ENCODE results near the gene ASPDH. TPM values are rescaled to one million over a fixed set of nuclear protein-coding genes. Genes with fewer than 3 reads are reported as not detected.

ASPDH gene
- not detected in 2 replicates for total RNA-seq (2012; rRNA removed)
- not detected in 2 replicates for polyA plus RNA-seq (2012; rRNA removed)
- polyA plus RNA-seq (2012; cell fraction: cytosol; rRNA removed), result not detected in 2 replicates
- polyA plus RNA-seq (2012; cell fraction: nucleus; rRNA removed; ENCODE audit: low replicate concordance), result not detected in 2 replicates
- not detected for Bru-seq, nascent RNA
- BruChase-seq, experiment 1, labeled RNA remaining after a 6-hour chase, result not detected
- not detected for BruChase-seq, experiment 2, labeled RNA remaining after a 2-hour chase
- long read RNA-seq, result 0 reads

DNA sequence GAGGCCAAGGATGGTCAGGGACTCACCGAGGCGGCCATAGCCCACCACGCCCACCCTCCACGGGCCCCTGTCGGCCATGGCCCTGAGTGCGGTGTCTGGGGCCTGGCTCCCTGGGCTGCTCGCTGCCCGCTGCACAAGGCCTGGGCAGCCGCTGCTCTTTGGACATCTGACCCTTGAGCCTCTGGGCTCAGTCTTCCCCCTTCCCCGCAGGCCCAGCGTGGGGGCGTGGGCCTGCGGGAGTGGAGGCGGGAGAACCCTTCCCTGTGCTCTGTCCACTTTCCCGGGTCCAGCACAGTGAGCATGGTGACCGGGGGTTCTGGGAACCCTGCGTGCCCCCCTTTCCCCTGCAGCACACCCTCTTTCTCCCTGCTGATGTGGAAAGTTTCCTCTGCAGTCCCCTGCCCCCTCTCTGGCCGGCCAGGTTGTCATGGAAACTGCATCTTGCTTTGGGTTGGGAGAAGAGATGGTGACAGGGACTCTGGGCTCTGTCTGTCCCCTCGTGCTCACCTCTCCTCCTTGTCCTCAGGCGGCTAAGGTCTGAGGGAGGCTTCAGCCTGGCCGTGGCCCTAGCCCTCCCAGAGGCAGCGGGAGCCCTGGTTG lies at the start of gene ASPDH:
Gene ASPDH, minus strand, starts transcription at position 168 of the 600 bp plus-strand sequence. Its CDS starts 90 bp downstream, at position 78.
- no peak within 1 kb of the TSS for H3K56ac ChIP-seq (ENCODE audit: extremely low read depth, insufficient read depth, low read length)
- no TSS peak for BruUV-seq (replicated peaks)
- H3K4me1 ChIP-seq (ENCODE audit: control insufficient read depth, insufficient read depth, low read length), result peaks cover 3% of the 10 kb centered on the region
- no peak within 1 kb of the TSS for H4K8ac ChIP-seq (ENCODE audit: low read depth in 2 of 2, low read length in 2 of 2)
- no peaks in the 10 kb centered on the region; the same call in 1 of the 2 replicates for H3K9me1 ChIP-seq (ENCODE audit: insufficient read depth, low read length)
- H3K27me3 ChIP-seq (ENCODE audit: control insufficient read depth, insufficient read depth, low read length), result no peaks in the 10 kb centered on the region
- dilution Hi-C loops (cut with HindIII; ENCODE audit: low sequenced_read_pairs, unreplicated experiment), result no loop called here
- no peak within 1 kb of the TSS for H3K9ac ChIP-seq (ENCODE audit: low read depth, low read length)
- no peaks in the 10 kb centered on the region for H3K36me3 ChIP-seq (ENCODE audit: control insufficient read depth, insufficient read depth, low read length)
- H3K4me3 ChIP-seq (ENCODE audit: insufficient read depth, low read depth, low read length), result no peak within 1 kb of the TSS
- no peak within 1 kb of the TSS for H2AK9ac ChIP-seq (replicated peaks; ENCODE audit: low read depth, low read length, poor library complexity)
- no peak within 1 kb of the TSS for H4K5ac ChIP-seq (ENCODE audit: low read depth, low read length)
- H3K23ac ChIP-seq (ENCODE audit: low read depth, low read length), result no peak within 1 kb of the TSS
- H3K79me1 ChIP-seq (ENCODE audit: low read depth in 1 of 2, low read length in 2 of 2), result peaks cover 5 to 10% of the 10 kb centered on the region in 2 experiments; a peak in 3 of 4 replicates
- DNase-seq, result no peak
- H2BK5ac ChIP-seq (ENCODE audit: low read depth, low read length, poor library complexity, severe bottlenecking), result no peak within 1 kb of the TSS
- in situ Hi-C loops (cut with MboI; ENCODE audit: low sequenced_read_pairs), result no loop called here
- no peak within 1 kb of the TSS for H3K18ac ChIP-seq (ENCODE audit: low read depth, low read length)
- no peak within 1 kb of the TSS for H2BK15ac ChIP-seq (ENCODE audit: low read depth, low read length)
- H3K27ac ChIP-seq (ENCODE audit: insufficient read depth, low read length), result no peak within 1 kb of the TSS
- H3K9me3 ChIP-seq (ENCODE audit: control insufficient read depth, insufficient read depth, low read length), result no peaks in the 10 kb centered on the region
- no peak within 1 kb of the TSS for H3K4me2 ChIP-seq (ENCODE audit: low read depth, low read length)
- H3K4ac ChIP-seq (ENCODE audit: low read depth, low read length), result no peak within 1 kb of the TSS
- ChIA-PET POLR2A (ENCODE audit: unreplicated experiment) (no interaction called here), CTCF (no interaction called here)
- no peak within 1 kb of the TSS for H2BK120ac ChIP-seq (ENCODE audit: low read depth, low read length)
- 45% methylated on average over 4 of the region's 22 CpGs; no CpG with 5 or more reads in 1 of the 2 experiments for WGBS, 2 experiments (ENCODE audit: extremely low coverage in 2 of 2, insufficient read length in 1 of 2)
- H4K20me1 ChIP-seq (ENCODE audit: insufficient read depth, low read length), result no peaks in the 10 kb centered on the region
- intact Hi-C loops (cut with micrococcal nuclease), result no loop called here
- H2BK20ac ChIP-seq (ENCODE audit: low read depth, low read length), result no peak within 1 kb of the TSS
- peak within 1 kb of the TSS; percentile 43 for H2AFZ ChIP-seq (replicated peaks; ENCODE audit: low read length, poor library complexity)
- no peak within 1 kb of the TSS for H3K14ac ChIP-seq (replicated peaks; ENCODE audit: low read depth, low read length)
- H4K91ac ChIP-seq (ENCODE audit: insufficient read depth, low read depth, low read length), result no peak within 1 kb of the TSS
- no peak for ATAC-seq (ENCODE audit: low read depth)
- no peak within 1 kb of the TSS for H2AK5ac ChIP-seq (ENCODE audit: low read depth, low read length)
- no peak for TF ChIP-seq RCOR1 (IDR thresholded peaks at IDR 0.05; ENCODE audit: insufficient replicate concordance, low read length)
- no peak for TF ChIP-seq NFE2L2 (IDR thresholded peaks at IDR 0.05; ENCODE audit: low read depth, low read length)
- TF ChIP-seq CHD1 (IDR thresholded peaks at IDR 0.05; ENCODE audit: low read depth, low read length), result no peak
- TF ChIP-seq MXI1 (IDR thresholded peaks at IDR 0.05; ENCODE audit: borderline replicate concordance, low read depth, low read length), result no peak
- no peak for TF ChIP-seq MAFK (IDR thresholded peaks at IDR 0.05; ENCODE audit: low read depth, low read length)
- TF ChIP-seq BHLHE40 (IDR thresholded peaks at IDR 0.05; ENCODE audit: low read depth, low read length), result no peak
- TF ChIP-seq, protein P1, sequence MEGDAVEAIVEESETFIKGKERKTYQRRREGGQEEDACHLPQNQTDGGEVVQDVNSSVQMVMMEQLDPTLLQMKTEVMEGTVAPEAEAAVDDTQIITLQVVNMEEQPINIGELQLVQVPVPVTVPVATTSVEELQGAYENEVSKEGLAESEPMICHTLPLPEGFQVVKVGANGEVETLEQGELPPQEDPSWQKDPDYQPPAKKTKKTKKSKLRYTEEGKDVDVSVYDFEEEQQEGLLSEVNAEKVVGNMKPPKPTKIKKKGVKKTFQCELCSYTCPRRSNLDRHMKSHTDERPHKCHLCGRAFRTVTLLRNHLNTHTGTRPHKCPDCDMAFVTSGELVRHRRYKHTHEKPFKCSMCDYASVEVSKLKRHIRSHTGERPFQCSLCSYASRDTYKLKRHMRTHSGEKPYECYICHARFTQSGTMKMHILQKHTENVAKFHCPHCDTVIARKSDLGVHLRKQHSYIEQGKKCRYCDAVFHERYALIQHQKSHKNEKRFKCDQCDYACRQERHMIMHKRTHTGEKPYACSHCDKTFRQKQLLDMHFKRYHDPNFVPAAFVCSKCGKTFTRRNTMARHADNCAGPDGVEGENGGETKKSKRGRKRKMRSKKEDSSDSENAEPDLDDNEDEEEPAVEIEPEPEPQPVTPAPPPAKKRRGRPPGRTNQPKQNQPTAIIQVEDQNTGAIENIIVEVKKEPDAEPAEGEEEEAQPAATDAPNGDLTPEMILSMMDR (conservative IDR thresholded peaks at IDR 0.05; ENCODE audit: low read depth, low read length), result no peak
- no peak for TF ChIP-seq MAZ (IDR thresholded peaks at IDR 0.05; ENCODE audit: borderline replicate concordance, low read depth, low read length)
- TF ChIP-seq USF2 (IDR thresholded peaks at IDR 0.05; ENCODE audit: low read depth, low read length), result no peak
- TF ChIP-seq SMC3 (IDR thresholded peaks at IDR 0.05; ENCODE audit: low read depth, low read length), result no peak
- TF ChIP-seq, protein P2, sequence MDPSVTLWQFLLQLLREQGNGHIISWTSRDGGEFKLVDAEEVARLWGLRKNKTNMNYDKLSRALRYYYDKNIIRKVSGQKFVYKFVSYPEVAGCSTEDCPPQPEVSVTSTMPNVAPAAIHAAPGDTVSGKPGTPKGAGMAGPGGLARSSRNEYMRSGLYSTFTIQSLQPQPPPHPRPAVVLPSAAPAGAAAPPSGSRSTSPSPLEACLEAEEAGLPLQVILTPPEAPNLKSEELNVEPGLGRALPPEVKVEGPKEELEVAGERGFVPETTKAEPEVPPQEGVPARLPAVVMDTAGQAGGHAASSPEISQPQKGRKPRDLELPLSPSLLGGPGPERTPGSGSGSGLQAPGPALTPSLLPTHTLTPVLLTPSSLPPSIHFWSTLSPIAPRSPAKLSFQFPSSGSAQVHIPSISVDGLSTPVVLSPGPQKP (IDR thresholded peaks at IDR 0.05; ENCODE audit: borderline replicate concordance, low read depth, low read length), result no peak
- TF ChIP-seq RFX5 (IDR thresholded peaks at IDR 0.05; ENCODE audit: low read depth, low read length), result no peak
- TF ChIP-seq RAD21 (IDR thresholded peaks at IDR 0.05; ENCODE audit: low read length), result no peak
- TF ChIP-seq POLR2A (IDR thresholded peaks at IDR 0.05; ENCODE audit: low read depth, low read length), result no peak
- no peak for TF ChIP-seq CEBPB (IDR thresholded peaks at IDR 0.05; ENCODE audit: low read depth, low read length)
